ENCODE measurements around the gene CCDC102B.
"Not testable (repeated sequence)": the region's sequence is repeated elsewhere in the genome, so short reads cannot be mapped to it uniquely, and the experiment has no call there.

Gene CCDC102B

GRCh38 chr18:68985172-68985820, 187.4 kb downstream of the CCDC102B start:
- Mint-ChIP-seq H3K36me3 (ENCODE audit: low read depth) (no peaks in the 10 kb centered on the region), H3K9me3 (peaks cover 47% of the 10 kb centered on the region), H3K27me3 (no peaks in the 10 kb centered on the region), H3K4me1 (ENCODE audit: low read depth) (no peaks in the 10 kb centered on the region), H3K27ac (no peak overlapping the region), H3K4me3 (no peak overlapping the region)
- intact Hi-C loops (cut with micrococcal nuclease): no loop called here

GRCh38 chr18:68991286-68991685, 193.4 kb downstream of the CCDC102B start:
- Mint-ChIP-seq H3K36me3 (ENCODE audit: low read depth) (no peaks in the 10 kb centered on the region), H3K27ac (no peak overlapping the region), H3K27me3 (no peaks in the 10 kb centered on the region), H3K9me3 (peaks cover 58% of the 10 kb centered on the region), H3K4me1 (ENCODE audit: low read depth) (no peaks in the 10 kb centered on the region), H3K4me3 (no peak overlapping the region)
- intact Hi-C loops (cut with micrococcal nuclease): no loop called here

- H3K4me1 Mint-ChIP-seq (ENCODE audit: low read depth): no peaks in the 10 kb centered on the region
- no peaks in the 10 kb centered on the region for H3K27me3 Mint-ChIP-seq
- no peak overlapping the region for H3K27ac Mint-ChIP-seq
- intact Hi-C loops (cut with micrococcal nuclease): no loop called here
- H3K4me3 Mint-ChIP-seq: no peak overlapping the region
- H3K36me3 Mint-ChIP-seq (ENCODE audit: low read depth): no peaks in the 10 kb centered on the region
- H3K9me3 Mint-ChIP-seq: peaks cover 42% of the 10 kb centered on the region
Observed at GRCh38 chr18:68992719-68993482, 195.0 kb downstream of the CCDC102B start.

- Mint-ChIP-seq H3K27ac (no peak overlapping the region), H3K4me3 (no peak overlapping the region), H3K9me3 (peaks cover 29% of the 10 kb centered on the region), H3K4me1 (ENCODE audit: low read depth) (no peaks in the 10 kb centered on the region), H3K27me3 (no peaks in the 10 kb centered on the region), H3K36me3 (ENCODE audit: low read depth) (no peaks in the 10 kb centered on the region)
- intact Hi-C loops (cut with micrococcal nuclease): no loop called here
Observed at GRCh38 chr18:68995675-68996074, 197.8 kb downstream of the CCDC102B start.

GRCh38 chr18:68997845-68998244, 200.0 kb downstream of the CCDC102B start:
- no peaks in the 10 kb centered on the region for H3K4me1 Mint-ChIP-seq (ENCODE audit: low read depth)
- H3K9me3 Mint-ChIP-seq: peaks cover 28% of the 10 kb centered on the region
- no peaks in the 10 kb centered on the region for H3K36me3 Mint-ChIP-seq (ENCODE audit: low read depth)
- H3K27ac Mint-ChIP-seq: no peak overlapping the region
- H3K27me3 Mint-ChIP-seq: no peaks in the 10 kb centered on the region
- H3K4me3 Mint-ChIP-seq: no peak overlapping the region
- intact Hi-C loops (cut with micrococcal nuclease): no loop called here

GRCh38 chr18:69000366-69000765, 202.5 kb downstream of the CCDC102B start:
- intact Hi-C loops (cut with micrococcal nuclease): no loop called here
- Mint-ChIP-seq H3K36me3 (ENCODE audit: low read depth) (no peaks in the 10 kb centered on the region), H3K4me3 (no peak overlapping the region), H3K27ac (no peak overlapping the region), H3K4me1 (ENCODE audit: low read depth) (no peaks in the 10 kb centered on the region), H3K9me3 (peaks cover 10% of the 10 kb centered on the region), H3K27me3 (no peaks in the 10 kb centered on the region)

- Mint-ChIP-seq H3K4me3 (no peak overlapping the region), H3K4me1 (ENCODE audit: low read depth) (no peaks in the 10 kb centered on the region), H3K36me3 (ENCODE audit: low read depth) (no peaks in the 10 kb centered on the region), H3K27ac (no peak overlapping the region), H3K9me3 (no peaks in the 10 kb centered on the region), H3K27me3 (no peaks in the 10 kb centered on the region)
- intact Hi-C loops (cut with micrococcal nuclease): no loop called here
Observed at GRCh38 chr18:69002233-69002632, 204.4 kb downstream of the CCDC102B start.

- H3K4me1 Mint-ChIP-seq (ENCODE audit: low read depth); intact Hi-C loops (cut with micrococcal nuclease); H3K4me3 Mint-ChIP-seq: not testable (repeated sequence)
Observed at GRCh38 chr18:69006212-69006611, 208.3 kb downstream of the CCDC102B start.

GRCh38 chr18:69008538-69008937, 210.7 kb downstream of the CCDC102B start:
- Mint-ChIP-seq H3K4me1 (ENCODE audit: low read depth) (no peaks in the 10 kb centered on the region), H3K4me3 (no peak overlapping the region), H3K36me3 (ENCODE audit: low read depth) (no peaks in the 10 kb centered on the region), H3K9me3 (no peaks in the 10 kb centered on the region), H3K27me3 (no peaks in the 10 kb centered on the region), H3K27ac (no peak overlapping the region)
- intact Hi-C loops (cut with micrococcal nuclease): no loop called here

More at GRCh38 chr18:69006212-69006611, 208.3 kb downstream of the CCDC102B start:
- not testable (repeated sequence) for H3K9me3 Mint-ChIP-seq; H3K36me3 Mint-ChIP-seq (ENCODE audit: low read depth); H3K27me3 Mint-ChIP-seq; H3K27ac Mint-ChIP-seq

GRCh38 chr18:69021211-69021805, 223.4 kb downstream of the CCDC102B start:
- Mint-ChIP-seq H3K27me3 (no peaks in the 10 kb centered on the region), H3K36me3 (ENCODE audit: low read depth) (no peaks in the 10 kb centered on the region), H3K9me3 (no peaks in the 10 kb centered on the region), H3K4me3 (no peak overlapping the region), H3K27ac (no peak overlapping the region), H3K4me1 (ENCODE audit: low read depth) (no peaks in the 10 kb centered on the region)
- intact Hi-C loops (cut with micrococcal nuclease): no loop called here

- no peaks in the 10 kb centered on the region for H3K27me3 Mint-ChIP-seq
- no peaks in the 10 kb centered on the region for H3K9me3 Mint-ChIP-seq
- no peak overlapping the region for H3K27ac Mint-ChIP-seq
- no peak overlapping the region for H3K4me3 Mint-ChIP-seq
- intact Hi-C loops (cut with micrococcal nuclease): no loop called here
- H3K4me1 Mint-ChIP-seq (ENCODE audit: low read depth): no peaks in the 10 kb centered on the region
- H3K36me3 Mint-ChIP-seq (ENCODE audit: low read depth): no peaks in the 10 kb centered on the region
Observed at GRCh38 chr18:69022426-69022825, 224.5 kb downstream of the CCDC102B start.

- H3K27ac Mint-ChIP-seq: no peak overlapping the region
- no peaks in the 10 kb centered on the region for H3K4me1 Mint-ChIP-seq (ENCODE audit: low read depth)
- H3K36me3 Mint-ChIP-seq (ENCODE audit: low read depth): no peaks in the 10 kb centered on the region
- H3K9me3 Mint-ChIP-seq: no peaks in the 10 kb centered on the region
- intact Hi-C loops (cut with micrococcal nuclease): no loop called here
- no peak overlapping the region for H3K4me3 Mint-ChIP-seq
- H3K27me3 Mint-ChIP-seq: no peaks in the 10 kb centered on the region
Observed at GRCh38 chr18:69031571-69031970, 233.7 kb downstream of the CCDC102B start.

- Mint-ChIP-seq H3K36me3 (ENCODE audit: low read depth) (no peaks in the 10 kb centered on the region), H3K27me3 (no peaks in the 10 kb centered on the region), H3K4me1 (ENCODE audit: low read depth) (no peaks in the 10 kb centered on the region), H3K9me3 (no peaks in the 10 kb centered on the region), H3K4me3 (no peak overlapping the region), H3K27ac (no peak overlapping the region)
- intact Hi-C loops (cut with micrococcal nuclease): no loop called here
Observed at GRCh38 chr18:69032009-69032408, 234.1 kb downstream of the CCDC102B start.

GRCh38 chr18:69035756-69036155, 237.9 kb downstream of the CCDC102B start:
- Mint-ChIP-seq H3K27ac (no peak overlapping the region), H3K4me3 (no peak overlapping the region), H3K27me3 (no peaks in the 10 kb centered on the region), H3K9me3 (no peaks in the 10 kb centered on the region), H3K4me1 (ENCODE audit: low read depth) (no peaks in the 10 kb centered on the region), H3K36me3 (ENCODE audit: low read depth) (no peaks in the 10 kb centered on the region)
- intact Hi-C loops (cut with micrococcal nuclease): no loop called here
